Activated CD4-positive, CD25-positive, alpha-beta regulatory T cell treated with anti-CD3 and anti-CD28 coated beads, Interleukin-2, amount 50 U/mL, for 24 hours (primary cell): ENCODE measurements around the gene DLGAP4.

ENCODE experiments used
- ATAC-seq, 2 donors: fragments of 150-1000 bp; cut with Tn5 transposase; one replicate each; pipeline ENCODE4 v1.10.0; 2021; ENCODE audit warnings: mild to moderate bottlenecking in 1 of 2, moderate library complexity in 1 of 2

DLGAP4 gene

GRCh38 chr20:36308353-36308752, 2.2 kb downstream of the DLGAP4 start:
- no peak for ATAC-seq

DNA sequence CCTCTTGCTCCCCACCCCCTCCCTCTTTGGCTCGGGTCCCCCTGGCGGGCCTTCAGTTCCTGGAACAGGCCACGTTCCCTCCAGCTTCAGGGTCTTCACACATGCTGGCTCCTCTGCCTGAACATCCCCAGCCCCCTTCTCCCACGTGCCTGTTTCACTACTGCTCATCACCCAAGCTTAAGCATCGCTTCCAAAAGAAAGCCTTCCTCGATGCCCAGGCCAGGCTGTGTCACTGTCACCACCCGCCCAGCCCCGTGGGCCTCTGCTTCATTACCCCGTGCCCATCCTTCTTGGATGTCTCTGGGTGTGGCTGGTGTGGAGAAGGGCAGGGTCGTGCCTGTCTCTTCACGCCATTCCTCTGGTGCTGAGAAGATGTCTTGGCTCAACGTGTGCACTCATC, 2.8 kb downstream of the DLGAP4 start:
- no peak for ATAC-seq

GRCh38 chr20:36309643-36310042, 3.5 kb downstream of the DLGAP4 start:
- ATAC-seq, result no peak

- ATAC-seq, result no peak
These were observed 4.3 kb downstream of the DLGAP4 start for GRCh38 chr20:36310215-36310981.

DNA sequence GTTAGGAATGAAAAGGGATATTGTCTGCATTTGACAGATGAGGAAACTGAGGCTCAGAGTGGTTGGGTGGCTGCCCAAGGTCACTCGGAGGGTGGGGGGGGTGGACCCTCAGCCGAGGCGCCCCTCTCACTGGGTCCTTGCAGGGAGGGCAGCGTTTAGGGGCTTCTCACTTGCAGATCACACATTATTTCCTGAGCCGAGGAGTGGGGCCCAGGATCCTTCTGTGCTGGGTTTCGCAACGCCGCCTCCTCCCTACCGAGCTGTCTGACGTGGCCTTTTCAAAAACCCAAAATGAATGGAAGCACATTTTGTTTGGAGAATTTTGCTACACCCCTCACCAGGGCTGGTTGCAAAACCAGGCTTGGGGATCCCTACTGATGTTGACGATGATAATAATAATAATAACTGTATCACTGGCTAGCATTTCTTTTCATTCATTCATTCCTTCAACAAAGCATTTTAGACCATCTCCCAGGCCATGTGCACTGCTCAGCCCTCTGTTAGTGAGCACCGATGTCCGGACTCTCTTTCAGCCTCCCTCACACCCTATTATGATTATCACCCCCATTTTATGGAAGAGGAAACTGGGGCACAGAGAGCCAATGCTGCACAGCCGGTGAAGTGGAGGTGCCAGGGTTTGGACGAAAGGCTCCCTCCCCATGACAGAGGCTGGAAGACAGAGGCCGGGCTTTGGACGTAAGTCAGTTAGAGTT, 5.2 kb downstream of the DLGAP4 start:
- no peak for ATAC-seq

DNA sequence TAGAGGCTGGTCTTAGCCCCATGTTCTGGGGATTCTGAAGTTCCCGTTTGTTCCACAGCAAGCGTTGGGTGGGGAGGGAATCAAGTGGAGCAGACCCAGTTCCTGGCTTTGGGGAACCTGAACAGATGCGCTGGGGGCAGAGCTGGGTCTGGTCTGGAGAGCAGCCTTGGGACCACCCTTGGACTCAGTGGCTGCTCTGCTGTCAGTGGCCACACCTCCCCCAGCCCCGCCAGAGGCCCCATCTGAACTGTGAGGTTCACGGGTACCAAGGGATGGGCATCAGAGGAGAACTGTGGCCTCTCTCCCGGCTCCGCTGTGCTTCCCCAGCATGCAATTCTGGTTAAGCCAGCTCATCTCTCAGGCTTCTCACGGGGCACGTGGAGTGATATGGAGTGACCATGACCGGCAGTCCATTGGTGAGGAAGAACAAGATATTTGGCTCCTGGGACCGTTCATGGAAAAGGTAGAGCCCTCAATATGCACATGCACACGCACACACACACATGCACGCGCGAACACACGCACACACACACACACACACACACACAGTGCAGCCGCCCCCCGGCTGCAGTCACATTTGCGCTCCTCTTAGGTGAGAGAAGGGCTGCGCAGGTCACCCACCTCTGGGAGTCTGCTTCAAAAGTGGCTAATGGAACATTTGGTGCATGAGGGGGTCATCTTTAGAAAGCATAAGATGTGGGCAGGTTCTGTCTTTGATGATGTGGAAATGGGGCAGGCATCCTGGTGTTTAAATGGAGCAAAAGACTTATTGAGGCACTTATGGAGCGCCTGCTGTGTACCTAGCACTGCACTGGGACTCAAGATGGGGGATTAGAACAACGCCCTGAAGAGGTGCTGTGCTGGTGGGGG, 6.0 kb downstream of the DLGAP4 start:
- ATAC-seq, result no peak

- no peak for ATAC-seq
These were observed 6.7 kb downstream of the DLGAP4 start for GRCh38 chr20:36312724-36313441.

DNA sequence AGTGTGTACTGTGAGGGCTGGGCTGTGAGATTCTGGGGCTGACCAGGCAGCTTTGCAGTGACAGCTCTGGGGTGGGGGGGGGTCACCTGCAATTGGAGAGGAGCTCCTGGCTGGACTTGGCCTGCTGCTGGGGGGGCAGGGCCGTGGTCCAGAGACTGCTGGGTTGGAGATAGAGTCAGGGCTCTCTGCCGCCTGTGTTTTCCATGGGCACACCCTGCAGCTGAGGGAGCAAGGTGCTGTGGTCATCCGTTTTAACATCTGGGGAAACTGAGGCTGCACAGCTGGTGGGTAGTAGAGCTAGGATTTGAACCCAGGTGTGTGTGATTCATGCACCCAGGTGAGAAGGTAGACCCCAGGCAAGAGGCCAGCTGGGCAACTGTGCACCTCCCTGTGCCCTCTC, 7.3 kb downstream of the DLGAP4 start:
- no peak for ATAC-seq

DNA sequence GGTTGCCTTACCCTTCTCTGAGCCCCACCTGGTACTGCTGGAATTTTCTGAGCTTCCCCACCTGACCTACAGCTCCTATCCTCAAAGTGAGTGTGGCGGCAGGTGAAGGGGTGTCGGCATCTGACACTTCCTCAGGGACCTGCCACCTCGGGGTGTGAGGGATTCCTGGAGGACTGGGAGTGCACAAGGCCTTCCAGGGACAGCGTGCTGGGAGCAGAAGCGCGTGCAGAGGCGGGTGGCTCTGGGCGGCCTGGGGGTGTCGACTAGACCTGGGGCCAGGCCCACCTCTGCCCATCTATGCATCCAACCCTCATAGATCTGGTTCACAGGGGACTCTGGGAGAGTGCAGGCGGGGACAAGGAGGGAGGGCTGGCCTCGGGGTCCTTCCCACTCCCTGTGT, 7.8 kb downstream of the DLGAP4 start:
- ATAC-seq, result no peak

DNA sequence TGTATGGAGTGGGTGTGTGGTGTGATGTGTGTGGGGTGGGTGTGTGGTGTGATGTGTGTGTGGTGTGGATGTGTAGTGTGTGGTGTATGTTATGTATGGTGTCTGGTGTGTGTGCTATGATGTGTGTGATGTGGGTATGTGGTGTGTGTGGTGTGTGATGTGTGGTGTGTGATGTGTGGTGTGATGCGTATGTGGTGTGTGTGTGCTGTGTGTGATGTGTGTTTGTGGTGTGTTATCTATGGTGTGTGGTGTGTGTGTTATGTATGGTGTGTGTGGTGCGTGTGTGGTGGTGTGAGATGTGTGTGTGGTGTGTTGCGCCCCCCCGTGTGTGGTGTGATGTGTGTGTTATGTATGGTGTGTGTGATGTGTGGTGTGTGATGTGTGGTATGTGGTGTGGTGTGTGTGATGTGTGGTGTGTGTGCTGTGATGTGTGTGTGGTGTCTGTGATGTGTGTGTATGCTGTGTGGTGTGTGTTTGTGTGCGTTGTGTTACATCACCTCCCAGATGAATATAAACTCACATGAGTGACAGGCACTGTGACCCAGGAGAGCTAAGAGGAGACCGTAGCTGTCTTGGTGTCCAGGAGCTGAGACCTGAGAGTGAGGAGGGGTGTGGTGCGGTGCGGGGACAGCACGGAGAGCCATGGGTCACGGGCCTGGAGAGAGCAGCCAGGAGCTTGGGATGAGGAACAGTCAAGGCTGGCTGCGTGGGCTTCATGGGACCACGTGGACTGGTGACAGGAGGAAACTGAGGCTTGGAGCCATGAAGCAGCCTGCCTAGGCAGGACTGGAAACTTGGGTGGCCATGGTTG, 8.8 kb downstream of the DLGAP4 start:
- ATAC-seq, result no peak

DNA sequence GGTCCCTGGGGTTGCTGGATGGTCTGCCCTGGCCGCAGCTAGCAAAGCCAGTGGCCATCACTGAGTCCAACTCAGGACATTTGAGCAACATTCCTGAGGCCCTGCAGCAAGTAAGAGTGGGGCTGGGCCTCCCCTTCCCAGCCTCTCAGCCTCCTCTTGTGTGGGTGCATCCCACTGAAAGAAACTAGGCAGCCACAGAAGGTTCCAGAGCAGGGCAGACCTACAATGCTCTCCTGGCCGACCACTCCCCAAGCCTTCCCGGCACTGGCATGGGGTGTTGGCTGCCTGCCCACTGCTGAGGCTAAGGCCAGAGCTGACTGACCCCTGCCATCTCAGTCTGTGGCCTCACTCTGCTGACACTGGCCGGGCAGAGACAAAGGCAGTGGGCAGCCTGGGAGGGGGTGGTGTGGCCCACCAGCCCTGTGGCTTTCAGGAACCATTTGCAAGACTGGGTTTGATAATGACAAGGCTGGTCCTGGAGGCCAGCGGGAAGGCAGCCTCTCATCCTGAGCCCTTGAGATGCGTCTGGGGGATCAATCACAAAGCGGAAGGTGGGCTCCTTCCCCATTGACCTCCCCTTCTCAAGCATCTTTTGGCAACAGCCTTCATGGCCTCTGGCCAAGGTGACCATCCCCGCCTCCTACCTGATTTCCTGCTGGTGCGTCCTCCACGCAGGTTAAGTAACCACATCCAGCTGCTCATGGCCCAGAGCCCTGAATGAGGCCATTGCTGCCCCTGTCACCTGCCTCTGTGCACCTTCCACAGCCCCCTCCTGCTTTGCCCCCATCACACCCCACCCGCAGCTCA, 9.6 kb downstream of the DLGAP4 start:
- ATAC-seq, result peak in 1 of 2 donors; percentile 20

DNA sequence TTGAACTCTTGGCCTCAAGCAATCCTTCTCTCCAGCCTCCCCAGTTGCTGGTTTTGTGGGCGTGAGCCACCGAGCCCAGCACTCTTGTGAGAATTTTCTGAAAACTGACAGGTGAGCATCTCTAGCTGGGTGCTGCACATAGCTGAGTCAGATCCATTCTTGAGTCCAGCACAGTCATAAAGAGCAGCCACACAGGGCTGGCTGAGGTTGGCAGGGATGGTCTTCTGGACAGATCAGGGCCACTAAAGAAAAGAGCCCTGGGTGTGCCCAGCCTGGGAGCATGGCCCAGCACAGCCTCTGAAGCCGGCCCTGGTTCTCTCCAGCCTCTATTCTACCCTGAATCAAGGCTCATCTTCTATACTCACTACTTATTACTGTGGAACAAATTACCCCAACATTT, 11.5 kb downstream of the DLGAP4 start:
- no peak for ATAC-seq

- ATAC-seq, result no peak
These were observed 12.0 kb downstream of the DLGAP4 start for GRCh38 chr20:36318166-36318565.

GRCh38 chr20:36319356-36320260, 13.5 kb downstream of the DLGAP4 start:
- ATAC-seq, result no peak

DNA sequence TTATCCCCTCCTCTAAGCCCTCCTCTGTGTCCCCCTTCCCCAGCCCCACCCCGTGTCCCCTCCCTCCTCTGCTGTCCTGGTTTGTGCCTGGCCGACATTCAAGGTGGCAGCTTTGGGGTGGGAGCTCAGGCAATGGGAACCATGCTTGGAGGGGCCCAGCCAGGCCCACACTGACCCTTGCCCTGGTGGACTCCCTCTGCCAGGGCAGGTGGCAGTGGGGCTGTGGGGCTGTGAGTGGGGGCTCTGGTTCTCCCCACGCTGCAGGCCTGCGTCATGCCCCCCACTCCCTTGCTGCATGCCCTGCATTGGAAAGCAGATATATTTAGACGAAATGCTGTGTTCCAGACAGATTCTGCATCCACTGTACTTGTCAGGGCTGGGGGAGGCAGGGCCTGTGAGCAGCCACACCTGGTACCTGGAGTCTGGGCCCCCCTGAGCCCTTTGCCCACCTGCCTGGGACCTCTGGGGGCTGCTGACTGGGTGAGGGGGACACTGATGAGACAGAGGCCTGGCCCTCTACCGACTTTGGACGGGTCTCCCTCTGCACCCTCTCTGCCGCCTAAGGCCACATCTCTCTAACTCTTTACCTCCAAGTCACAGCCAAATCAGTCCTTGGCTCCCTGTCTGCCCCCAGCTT, 14.2 kb downstream of the DLGAP4 start:
- no peak for ATAC-seq

GRCh38 chr20:36320898-36321695, 15.0 kb downstream of the DLGAP4 start:
- no peak for ATAC-seq

- ATAC-seq, result no peak
These were observed 16.0 kb downstream of the DLGAP4 start for GRCh38 chr20:36322131-36322530.

DNA sequence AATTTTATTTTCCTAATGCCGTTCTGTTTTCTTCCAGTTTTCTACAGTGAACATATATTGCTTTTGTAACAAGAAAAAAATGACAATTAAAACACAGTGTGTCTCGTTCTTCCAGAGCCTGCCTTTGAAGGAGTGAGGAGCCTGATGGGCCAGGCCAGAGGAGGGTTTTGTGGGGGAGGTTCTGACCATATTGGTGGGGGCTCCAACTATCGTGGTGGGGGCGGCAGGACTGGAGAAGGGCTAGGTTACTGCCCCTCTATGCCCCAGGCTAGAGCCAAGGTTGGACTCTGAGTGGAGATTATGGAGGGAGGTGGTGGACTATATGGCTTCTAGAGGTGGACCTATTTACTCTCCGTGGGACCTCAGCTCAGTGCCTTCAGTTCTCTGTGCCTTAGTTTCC, 24.0 kb downstream of the DLGAP4 start:
- no peak for ATAC-seq
